Astrocyte (in vitro differentiated cells and primary cell): ENCODE data around the gene TPM1.

Experiments
- CTCF ChIP-seq: IDR thresholded peaks from 2 replicates; pipeline ENCODE4 v1.5.1; 2011; ENCODE audit warnings: low read depth, mild to moderate bottlenecking, inconsistent platforms, low read length, moderate library complexity; ENCODE audit not compliant: insufficient read depth
- EZH2 ChIP-seq: IDR thresholded peaks from 2 replicates; pipeline ENCODE4 v1.6.1; 2012; ENCODE audit warnings: mild to moderate bottlenecking, low read length, inconsistent platforms; ENCODE audit not compliant: insufficient read depth

GRCh38 chr15:63023351-63023945 lies 19.1 kb upstream of the TPM1 start:
- TF ChIP-seq EZH2: no peak
- no peak for TF ChIP-seq CTCF
